GM12873 (cell line): Measurements from ENCODE around the gene FRMD8.

ENCODE experiments used
- TF ChIP-seq, protein P1 (sequence below): IDR thresholded peaks from 2 replicates; pipeline ENCODE4 v1.5.1; 2012; ENCODE audit warnings: low read depth, mild to moderate bottlenecking, moderate library complexity, low read length, control low read depth; ENCODE audit not compliant: insufficient read depth; ENCODE audit errors: missing control alignments

Gene FRMD8

DNA sequence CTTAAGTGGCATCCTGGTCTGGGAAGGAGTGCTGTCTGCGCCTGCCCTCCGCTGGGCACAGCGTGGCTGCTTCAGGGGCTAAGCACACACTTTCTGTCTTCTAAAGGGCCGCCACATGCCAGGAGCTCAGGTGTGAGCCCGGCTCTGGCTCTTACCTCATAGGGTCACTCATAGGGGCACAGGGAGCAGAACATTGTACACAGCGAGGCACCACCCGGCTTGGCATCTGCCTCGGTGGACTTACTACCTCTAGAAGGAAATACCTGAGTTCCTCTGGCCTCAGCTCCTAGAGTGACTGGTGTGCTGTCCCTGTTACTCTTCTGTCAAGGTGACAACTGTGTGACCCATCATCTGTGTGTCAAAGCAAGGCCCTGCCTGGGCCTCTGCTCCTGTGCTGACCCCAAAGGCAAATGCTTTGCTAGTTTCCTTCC, 49.6 kb downstream of the FRMD8 start:
- TF ChIP-seq, protein P1, sequence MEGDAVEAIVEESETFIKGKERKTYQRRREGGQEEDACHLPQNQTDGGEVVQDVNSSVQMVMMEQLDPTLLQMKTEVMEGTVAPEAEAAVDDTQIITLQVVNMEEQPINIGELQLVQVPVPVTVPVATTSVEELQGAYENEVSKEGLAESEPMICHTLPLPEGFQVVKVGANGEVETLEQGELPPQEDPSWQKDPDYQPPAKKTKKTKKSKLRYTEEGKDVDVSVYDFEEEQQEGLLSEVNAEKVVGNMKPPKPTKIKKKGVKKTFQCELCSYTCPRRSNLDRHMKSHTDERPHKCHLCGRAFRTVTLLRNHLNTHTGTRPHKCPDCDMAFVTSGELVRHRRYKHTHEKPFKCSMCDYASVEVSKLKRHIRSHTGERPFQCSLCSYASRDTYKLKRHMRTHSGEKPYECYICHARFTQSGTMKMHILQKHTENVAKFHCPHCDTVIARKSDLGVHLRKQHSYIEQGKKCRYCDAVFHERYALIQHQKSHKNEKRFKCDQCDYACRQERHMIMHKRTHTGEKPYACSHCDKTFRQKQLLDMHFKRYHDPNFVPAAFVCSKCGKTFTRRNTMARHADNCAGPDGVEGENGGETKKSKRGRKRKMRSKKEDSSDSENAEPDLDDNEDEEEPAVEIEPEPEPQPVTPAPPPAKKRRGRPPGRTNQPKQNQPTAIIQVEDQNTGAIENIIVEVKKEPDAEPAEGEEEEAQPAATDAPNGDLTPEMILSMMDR: no peak

DNA sequence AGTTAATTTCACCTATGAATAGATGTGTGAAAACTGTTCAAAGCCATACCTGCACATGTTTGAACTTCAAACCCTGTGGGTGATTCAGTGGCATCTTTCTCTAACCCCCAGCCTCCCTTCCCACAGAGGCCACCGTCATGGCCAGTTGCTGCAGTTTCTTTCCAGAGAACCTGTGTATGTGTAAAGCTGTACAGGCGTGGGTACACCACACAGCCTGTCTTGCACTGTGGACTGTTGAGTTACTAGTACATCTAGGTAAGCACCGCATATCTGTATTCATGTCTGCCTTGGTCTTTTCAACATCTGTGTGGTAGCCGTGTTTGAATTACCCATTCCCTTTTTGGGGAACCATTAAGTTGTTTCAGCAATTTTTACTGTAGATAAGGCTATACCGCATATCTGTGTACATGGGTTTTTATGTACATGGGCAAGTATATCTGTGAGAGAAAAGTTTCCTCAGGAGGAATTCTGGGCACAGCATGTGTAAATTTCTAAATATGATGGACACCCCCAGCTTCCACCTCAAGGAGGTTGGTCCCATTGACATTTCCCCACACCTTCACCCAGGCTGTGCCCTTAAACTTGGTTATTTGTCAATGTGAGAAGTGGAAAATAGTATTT, 50.1 kb downstream of the FRMD8 start:
- TF ChIP-seq, protein P1: no peak

DNA sequence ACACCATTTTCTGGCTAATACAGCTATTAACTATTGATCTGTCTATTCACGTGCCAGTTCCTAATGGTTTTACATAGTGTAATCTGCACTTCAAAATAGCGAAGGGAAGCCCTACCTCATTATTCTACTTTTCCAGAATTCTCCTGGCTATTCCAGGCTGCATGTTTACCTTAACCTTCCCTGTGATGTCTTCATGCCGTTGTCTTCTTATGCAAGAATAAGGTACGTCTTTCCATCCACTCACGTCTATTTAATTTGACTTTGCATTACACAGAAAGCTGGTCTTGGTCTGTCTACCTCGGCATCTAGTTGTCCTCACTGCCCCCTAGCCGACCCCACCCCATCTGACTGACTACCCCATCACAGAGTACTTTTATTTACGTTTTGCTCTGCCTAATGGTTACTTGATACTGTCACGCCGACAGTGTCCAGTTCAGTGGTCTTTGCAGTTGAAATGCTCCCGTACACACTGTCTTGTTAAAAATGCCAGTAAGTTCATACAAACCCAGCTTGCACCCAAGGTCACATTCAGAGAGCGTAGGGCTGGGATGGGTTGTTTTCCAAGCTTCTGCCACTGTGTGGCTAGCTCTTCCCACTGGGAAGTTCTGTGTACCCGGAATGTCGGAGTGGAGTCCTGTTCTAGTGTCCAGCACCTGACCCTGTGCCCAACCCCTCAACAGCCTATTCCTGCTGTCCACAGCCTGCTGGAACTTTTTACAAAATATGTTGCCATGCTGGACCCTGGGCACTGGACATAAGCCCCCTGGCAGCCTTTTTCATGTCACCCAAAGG, 51.2 kb downstream of the FRMD8 start:
- TF ChIP-seq, protein P1: no peak

DNA sequence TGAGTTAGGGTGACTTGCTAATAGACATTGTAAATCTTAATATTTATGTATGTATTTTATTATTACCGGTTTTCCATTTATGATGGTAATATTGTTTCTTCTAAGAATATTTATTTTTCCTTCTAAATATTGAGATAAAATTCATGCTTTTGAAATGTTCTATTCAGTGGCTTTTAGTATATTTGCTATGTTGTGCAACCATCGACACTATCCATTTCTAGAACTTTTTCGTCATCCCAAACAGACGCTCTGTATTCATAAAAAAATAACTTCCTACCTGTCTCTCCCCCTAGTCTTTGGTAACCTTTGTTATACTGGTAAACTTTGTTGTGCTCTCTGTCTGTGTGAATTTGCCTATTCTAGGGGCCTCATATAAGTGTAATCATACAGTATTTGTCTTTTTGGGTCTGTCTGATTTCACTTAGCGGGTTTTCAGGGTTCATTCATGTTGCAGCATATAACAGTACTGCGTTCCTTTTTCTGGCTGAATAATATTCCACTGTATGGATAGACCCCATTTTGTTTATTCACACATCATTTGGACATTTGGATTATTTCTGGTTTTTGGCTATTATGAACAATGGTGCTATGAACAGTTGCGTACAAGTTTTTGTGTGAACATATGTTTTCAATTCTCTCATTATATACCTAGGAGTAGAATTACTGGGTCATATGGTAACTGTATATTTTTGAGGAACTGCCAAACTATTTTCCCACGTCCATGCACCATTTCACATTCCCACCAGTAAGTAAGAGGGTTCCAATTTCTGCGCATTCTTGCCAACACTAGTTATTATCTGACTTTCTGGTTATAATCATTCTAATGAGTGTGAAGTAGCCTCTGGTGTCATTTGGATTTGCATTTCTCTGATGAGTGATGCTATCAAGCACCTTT, 52.1 kb downstream of the FRMD8 start:
- TF ChIP-seq, protein P1: no peak

DNA sequence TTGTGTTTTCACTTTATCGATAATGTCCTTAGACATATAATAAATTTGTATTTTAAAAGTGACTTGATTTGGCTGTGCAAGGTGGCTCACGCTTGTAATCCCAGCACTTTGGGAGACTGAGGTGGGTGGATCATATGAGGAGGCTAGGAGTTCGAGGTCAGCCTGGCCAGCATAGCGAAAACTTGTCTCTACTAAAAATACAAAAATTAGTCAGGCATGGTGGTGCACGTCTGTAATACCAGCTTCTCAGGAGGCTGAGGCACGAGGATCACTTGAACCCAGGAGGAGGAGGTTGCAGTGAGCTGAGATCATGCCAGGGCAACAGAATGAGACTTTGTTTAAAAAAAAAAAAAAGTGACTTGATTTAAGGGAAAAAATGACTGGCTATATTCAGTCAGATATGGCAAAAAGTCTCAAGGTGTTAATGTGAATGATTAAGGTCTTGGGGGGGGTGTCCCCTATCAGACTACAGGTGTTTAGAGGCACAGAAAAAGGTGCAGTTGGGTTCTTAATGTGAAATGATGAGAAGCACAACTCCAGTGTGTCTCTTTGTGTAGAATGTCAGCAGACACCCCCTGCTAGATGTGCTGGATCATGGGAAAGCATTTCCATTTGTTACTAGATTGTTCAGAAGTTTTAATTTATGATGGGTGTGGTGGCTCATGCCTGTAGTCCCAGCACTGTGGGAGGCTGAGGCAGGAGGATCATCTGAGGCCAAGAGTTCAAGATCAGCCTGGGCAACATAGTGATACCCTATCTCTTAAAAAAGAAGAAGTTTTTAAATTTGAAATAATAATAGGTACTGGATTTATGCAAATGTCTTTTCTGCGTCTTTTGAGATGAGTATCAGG, 53.1 kb downstream of the FRMD8 start:
- TF ChIP-seq, protein P1: no peak

DNA sequence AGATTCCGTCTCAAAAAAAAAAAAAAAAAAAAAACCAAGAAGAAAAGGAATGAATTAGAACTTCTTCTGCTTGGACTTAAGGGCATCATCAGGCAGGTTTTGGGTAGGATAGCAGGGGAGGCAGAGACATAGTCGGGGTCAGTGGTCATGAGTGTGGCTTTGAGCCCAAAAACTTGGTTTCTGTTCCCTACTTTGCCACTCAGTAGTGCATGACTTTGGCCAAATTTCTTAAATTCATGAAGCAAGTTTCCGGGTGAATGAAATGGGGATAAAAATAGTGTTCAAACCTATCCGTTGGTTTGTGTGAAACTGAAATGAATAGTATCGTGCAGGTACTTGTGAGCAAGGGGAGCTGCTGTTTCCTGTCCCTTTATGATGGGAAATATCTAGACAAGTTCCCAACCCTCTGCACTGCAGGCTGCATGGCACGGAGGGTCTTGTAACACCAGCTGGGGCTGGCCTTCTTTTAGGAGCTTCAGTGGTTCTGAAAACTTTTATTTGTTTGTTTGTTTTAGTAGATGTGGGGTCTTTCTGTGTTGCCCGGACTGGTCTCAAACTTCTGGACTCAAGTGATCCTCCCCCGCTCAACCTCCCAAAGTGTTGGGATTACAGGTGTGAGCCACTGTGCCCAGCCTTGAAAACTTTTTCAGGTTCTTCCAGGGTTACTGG, 54.5 kb downstream of the FRMD8 start:
- TF ChIP-seq, protein P1: no peak
